Hematopoietic multipotent progenitor cell treated with erythropoietin and hydrocortisone succinate and interleukin-3 and kit ligand, for 17 days (in vitro differentiated cells): ENCODE data around the gene NCOA1.
"Not testable (repeated sequence)": the region's sequence is repeated elsewhere in the genome, so short reads cannot be mapped to it uniquely, and the experiment has no call there.

ENCODE experiments used
- DNase-seq: peaks from one replicate; pipeline ENCODE4 v3.0.0-alpha.2; 2015; ENCODE audit warnings: low spot score

NCOA1 gene

GRCh38 chr2:24539258-24539657 is 48.2 kb downstream of the NCOA1 start:
- no peak for DNase-seq

DNA sequence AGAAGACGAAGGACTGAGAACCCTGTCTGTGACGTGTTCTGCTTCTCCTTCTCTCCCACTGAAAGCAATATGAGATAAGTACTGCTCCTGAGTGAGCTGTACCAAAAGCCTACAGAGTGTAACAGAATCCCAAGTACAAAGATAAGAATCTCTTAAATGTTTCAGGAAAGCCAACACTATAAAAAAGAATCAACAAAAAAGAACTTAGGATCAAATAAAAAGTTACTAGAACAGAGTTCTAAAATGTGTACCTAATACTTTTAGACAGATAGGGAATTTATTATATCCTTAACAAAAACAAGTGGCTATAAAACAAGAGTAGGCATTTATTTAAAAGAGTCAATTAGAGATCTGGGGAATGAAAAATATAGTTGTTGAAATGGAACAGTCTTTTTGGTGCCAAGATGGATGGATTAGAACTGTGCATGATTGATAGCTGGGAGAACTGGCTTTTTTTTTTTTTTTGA is 49.0 kb downstream of the NCOA1 start:
- no peak for DNase-seq

- no peak for DNase-seq
Measured at GRCh38 chr2:24541621-24542020, 50.6 kb downstream of the NCOA1 start.

DNA sequence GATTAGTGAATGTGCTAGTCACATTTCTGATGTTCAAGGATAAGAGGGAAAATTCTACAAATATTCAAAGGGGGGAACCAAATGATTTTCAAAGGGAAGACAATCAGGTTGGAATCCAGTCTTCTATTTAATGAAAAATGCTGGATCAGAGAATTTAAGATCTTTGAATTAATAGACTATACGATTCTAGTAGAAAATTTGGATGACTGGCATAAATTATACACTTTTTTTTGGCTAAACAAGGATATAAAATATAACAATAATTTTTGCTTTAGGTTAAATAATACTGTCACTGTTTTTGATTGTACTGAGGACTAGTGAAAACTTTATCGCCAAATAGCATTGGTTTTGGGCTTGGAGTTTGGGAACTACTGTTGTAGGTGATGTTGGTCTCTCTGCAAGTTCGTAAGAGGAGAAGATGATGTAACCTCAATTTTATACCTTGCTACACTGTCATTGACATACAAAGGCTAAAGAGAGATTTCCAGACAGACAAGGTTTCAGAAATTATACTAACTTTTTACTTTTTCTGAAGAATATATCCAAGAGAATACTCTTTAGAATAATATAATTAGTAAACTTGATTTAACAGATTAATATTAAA is 51.3 kb downstream of the NCOA1 start:
- no peak for DNase-seq

- peak; percentile 44 for DNase-seq
Measured at GRCh38 chr2:24543252-24543651, 52.2 kb downstream of the NCOA1 start.

GRCh38 chr2:24544456-24545115 is 53.5 kb downstream of the NCOA1 start:
- DNase-seq = no peak

DNA sequence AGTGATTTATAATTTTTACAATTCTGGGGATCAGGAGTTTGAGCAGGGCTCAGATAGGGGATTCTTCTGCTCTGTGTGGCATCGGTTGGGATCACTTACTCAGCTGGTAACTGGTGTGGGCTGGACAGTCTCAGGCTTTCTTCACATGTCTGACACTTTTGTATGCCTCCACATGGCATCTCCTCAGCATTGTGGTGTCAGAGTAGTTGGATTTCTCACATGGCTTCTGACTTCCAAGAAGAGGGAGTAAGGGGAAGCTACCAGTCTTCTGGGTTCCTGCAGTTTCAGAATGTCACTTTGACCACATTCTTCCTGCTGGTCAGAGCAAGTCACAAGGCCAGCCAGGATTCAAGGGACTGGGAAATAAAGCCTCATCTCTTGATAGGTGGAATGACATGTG is 55.6 kb downstream of the NCOA1 start:
- DNase-seq = no peak

DNA sequence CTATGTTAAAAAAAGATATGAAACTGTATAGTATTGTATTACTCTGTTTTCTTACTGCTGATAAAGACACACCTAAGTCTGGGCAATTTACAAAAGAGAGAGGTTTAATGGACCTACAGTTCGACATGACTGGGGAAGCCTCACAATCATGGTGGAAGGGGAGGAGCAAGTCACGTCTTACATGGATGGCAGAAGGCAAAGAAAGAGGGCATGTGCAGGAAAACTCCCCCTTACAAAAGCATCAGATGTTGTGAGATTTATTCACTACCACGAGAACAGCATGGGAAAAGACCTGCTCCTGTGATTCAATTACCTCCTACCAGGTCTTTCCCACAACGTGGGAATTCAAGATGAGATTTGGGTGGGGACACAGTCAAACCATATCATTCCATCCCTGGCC is 57.0 kb downstream of the NCOA1 start:
- DNase-seq = no peak

DNA sequence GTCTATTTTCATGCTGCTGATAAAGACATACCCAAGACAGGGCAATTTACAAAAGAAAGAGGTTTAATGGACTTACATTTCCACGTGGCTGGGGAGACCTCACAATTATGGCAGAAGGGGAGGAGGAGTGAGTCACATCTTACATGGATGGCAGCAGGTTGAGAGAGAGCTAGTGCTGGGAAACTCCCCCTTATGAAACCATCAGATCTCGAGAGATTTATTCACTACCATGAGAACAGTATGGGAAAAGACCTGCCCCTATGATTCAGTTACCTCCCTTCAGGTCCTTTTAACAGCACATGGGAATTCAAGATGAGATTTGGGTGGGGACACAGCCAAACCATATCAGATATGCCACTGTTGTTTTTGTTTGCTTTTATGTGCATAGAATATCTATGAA is 59.2 kb downstream of the NCOA1 start:
- DNase-seq = not testable (repeated sequence)

GRCh38 chr2:24551016-24551415 is 60.0 kb downstream of the NCOA1 start:
- DNase-seq = no peak

DNA sequence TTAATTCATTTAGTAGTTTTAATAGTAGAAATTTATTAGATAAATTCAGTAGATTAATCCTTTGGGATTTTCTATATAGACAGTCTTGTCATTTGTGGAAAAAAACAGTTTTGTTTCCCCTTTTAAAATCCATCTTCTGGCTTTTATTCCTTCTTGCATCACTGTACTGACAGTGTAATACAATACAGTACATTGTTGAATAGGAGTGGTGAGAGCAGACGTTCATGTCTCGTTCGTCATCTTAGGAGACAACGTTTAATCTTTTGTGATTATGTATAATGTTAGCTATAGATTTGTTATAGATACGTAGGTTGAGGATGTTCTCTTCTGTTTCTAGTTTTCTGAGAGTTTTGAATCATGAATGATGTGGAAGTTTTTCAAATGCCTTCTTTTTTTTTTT is 61.8 kb downstream of the NCOA1 start:
- DNase-seq = no peak

DNA sequence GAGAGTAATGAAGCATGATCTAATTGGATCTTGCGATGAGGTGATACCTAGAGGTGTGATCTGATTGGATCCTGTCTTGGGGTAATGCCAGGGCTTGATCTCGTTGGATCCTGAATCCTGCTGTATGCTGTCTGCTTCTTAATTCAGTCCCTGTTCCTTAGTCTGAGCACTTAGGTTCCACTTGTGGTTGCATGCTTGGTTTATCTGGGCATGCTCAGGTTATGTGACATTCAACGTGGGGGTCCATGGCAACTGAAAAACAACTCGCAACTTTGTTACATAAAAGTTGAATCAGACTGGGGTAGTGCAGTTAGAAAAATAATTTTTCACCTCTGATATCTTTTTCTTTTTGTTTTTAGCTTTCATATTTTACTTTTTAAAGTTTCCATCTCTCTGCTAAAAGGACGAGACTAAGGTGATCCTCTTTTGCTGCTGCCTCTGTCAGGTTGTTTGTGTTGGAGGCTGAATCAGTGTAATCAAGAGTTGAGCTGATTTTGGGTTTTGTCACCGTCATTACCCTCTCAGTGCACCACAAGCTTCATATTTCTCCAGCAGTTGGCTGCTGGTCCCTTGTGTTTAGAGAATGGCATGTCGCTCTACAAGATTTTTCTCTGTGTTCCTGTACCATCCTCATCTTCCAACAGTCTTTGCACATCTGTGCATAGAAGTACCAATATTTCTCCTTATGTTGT is 67.9 kb downstream of the NCOA1 start:
- no peak for DNase-seq

GRCh38 chr2:24559473-24560113 is 68.5 kb downstream of the NCOA1 start:
- DNase-seq = no peak

DNA sequence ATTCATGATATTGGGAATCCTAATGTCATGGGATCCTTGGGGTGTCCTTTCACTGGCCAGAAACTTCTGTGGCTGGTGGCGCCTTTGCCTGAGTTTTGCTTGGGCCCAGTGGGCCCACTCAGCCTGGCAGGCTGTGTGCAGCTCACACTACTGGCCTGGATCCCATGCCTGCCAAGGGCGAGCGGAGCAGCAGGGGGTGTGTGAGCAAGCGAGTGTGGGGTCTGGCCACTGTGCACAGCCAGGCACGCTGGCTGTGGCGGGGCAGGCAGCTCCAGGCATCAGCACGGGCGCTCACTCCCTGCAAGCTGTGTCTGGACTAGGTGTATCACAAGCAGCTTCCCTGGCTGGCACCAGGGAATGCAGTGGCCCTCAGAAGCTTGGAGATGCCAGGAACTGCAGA is 74.5 kb downstream of the NCOA1 start:
- no peak for DNase-seq

- DNase-seq = no peak
Measured at GRCh38 chr2:24566209-24566608, 75.2 kb downstream of the NCOA1 start.

DNA sequence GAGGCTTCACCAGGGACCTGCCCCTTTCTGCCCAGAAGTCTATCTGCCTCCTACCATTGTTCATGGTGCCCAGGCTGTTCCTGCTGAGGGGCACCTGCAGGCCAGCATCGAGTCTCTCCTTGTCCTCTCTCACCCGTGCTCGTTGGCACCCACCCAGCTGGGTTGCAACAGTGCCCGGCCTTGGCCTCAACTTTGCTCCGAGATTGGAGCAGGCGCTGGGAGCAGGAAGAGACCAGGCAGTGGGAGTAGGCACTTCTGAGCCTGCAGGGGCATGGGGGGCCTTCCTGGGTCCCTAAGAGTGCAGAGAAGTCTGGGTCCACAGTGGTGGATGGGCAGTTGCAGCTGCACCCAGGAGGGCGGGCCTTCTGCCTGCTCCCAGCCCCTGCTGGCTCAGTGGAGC is 75.6 kb downstream of the NCOA1 start:
- no peak for DNase-seq

GRCh38 chr2:24568551-24568950 is 77.5 kb downstream of the NCOA1 start:
- no peak for DNase-seq

- not testable (repeated sequence) for DNase-seq
Measured at GRCh38 chr2:24569565-24569964, 78.5 kb downstream of the NCOA1 start.

- DNase-seq = no peak
Measured at GRCh38 chr2:24570225-24570624, 79.2 kb downstream of the NCOA1 start.

DNA sequence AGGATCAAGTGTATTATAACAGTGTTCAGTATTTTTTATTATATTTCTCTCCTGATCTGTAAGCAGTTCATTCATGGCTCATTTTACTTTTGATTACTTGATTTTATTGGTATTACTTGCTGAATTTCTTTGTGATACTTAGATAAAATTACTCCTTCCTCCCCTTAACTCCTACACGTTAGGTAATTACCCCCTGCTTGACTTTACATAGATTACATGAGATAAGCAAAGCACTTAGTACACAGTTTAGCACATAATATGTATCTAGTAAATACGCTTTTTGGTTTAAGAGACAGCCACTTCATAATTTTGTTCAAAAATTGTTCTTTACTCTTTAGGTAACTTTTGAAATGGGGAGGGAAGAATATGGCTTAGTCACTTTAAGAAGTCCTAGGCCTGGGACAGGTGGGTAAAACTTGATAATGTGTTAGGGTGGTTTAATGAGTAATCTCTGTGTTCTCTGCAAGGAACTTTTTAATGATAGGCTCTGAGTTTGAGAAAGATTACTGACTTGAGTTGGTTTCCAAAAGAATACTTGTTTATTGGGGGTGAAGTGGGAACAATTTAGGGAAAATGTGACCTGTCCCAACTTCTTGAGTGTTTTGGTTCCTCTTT is 80.9 kb downstream of the NCOA1 start:
- peak; percentile 15 for DNase-seq

- no peak for DNase-seq
Measured at GRCh38 chr2:24576146-24576545, 85.1 kb downstream of the NCOA1 start.

DNA sequence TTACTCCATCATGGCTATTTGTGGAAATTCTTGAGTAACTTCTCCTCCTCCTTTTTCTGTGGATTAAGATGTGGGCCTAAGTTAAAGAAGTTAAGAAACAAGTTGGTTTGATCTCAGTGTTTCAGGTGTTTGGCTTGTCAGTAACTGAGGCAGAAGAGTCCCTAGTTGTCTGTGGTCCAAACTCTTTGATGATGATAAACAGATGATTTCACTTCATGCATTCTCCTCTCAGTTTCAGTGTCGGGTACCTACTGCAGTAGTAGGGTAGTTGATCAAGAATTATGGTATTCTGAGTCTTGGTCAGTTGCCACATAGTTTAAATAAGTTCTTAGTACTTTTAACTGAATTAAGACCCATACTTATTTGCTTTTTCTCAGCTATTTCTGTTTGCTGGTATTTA is 85.6 kb downstream of the NCOA1 start:
- DNase-seq = no peak

GRCh38 chr2:24577481-24577880 is 86.4 kb downstream of the NCOA1 start:
- DNase-seq = no peak
